Measurements from ENCODE around the gene EIF4A2. TPM values are rescaled to one million over a fixed set of nuclear protein-coding genes. Genes with fewer than 3 reads are reported as not detected.

EIF4A2 gene
- total and polyA plus RNA-seq, 10 of the 15 experiments (the other 5 are each of a cell fraction or from before 2014, with no cell fraction given), result 154 to 680 (median 259) TPM

DNA sequence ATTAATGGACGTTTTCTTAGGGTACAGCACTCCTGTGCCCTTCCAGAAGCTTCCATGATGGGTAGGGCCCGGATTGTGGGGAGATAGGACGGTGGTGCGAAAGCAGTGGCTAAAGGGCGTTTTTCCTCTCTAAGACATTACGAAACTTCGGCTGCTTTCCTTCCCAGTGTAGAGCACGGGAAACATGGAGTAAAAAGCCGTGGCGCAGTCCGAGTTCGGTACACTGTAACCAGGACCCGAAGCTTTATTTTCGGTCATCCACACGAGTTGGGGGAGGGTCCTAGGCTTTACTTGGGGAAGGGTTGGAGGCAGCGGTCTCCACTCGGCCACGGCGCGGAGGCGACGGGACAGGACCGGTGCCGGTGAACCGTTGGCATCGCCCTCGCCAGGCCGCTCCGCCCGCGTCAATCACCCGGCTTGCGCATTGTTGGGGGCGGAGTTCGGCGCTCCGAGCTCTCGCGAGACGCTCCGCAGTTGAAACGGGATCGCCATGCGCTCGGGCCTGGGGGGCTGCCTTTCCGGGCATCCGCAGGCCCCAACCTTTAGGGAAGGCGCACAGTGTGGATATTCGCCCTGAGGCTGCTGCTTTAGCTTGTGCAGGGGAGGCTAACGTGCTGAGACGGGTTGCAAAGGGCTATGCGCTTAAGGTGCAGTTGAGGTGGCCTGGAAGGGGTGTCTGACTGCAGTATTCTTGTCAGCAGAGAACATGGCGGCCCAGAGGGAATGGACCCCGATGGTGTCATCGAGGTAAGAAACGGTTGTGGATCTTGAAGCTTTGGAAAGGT lies 546 bp downstream of the EIF4A2 start:
- peak overlapping the region; percentile 100 for H3K9ac ChIP-seq (ENCODE audit: control insufficient read depth, insufficient read depth, low read length)
- TF ChIP-seq FOXM1 (IDR thresholded peaks at IDR 0.05; ENCODE audit: low read depth, low read length), result no peak; the same call in 1 of the 2 replicates
- TF ChIP-seq ZNF384 (IDR thresholded peaks at IDR 0.05; ENCODE audit: borderline replicate concordance, low read depth, low read length), result no peak
- no peak for TF ChIP-seq NFXL1 (IDR thresholded peaks at IDR 0.05; ENCODE audit: borderline replicate concordance)
- TF ChIP-seq KDM1A (IDR thresholded peaks at IDR 0.05; ENCODE audit: borderline replicate concordance), result no peak
- peak; percentile 37 for TF ChIP-seq TAF1 (IDR thresholded peaks at IDR 0.05; ENCODE audit: borderline replicate concordance, low read depth, low read length)
- peak; percentile 94 for TF ChIP-seq PBX3 (IDR thresholded peaks at IDR 0.05; ENCODE audit: insufficient replicate concordance, low read depth, low read length)
- no peak for TF ChIP-seq FOS (IDR thresholded peaks at IDR 0.05; ENCODE audit: borderline replicate concordance, extremely low read depth, insufficient read length)
- peak; percentile 0; the same call in 1 of the 2 replicates for TF ChIP-seq ZBED1 (IDR thresholded peaks at IDR 0.05; ENCODE audit: borderline replicate concordance)
- no peak for TF ChIP-seq MEF2B (IDR thresholded peaks at IDR 0.05; ENCODE audit: partially characterized antibody, poor library complexity, severe bottlenecking)
- peak; percentile 71; the same call in 1 of the 2 replicates for TF ChIP-seq LARP7 (IDR thresholded peaks at IDR 0.05)
- TF ChIP-seq NKRF (conservative IDR thresholded peaks at IDR 0.05), result peak; percentile 32
- TF ChIP-seq IRF3 (IDR thresholded peaks at IDR 0.05), result no peak
- TF ChIP-seq BRCA1 (IDR thresholded peaks at IDR 0.05; ENCODE audit: low read depth, low read length), result peak; percentile 84
- no peak for TF ChIP-seq RB1 (IDR thresholded peaks at IDR 0.05; ENCODE audit: borderline replicate concordance)
- no peak for TF ChIP-seq IRF4 (IDR thresholded peaks at IDR 0.05; ENCODE audit: low read depth, low read length)

More for the DNA sequence above, 546 bp downstream of the EIF4A2 start:
- no peaks in the 10 kb centered on the region; the same call in 1 of the 3 replicates for H3K9me3 ChIP-seq (replicated peaks; ENCODE audit: control insufficient read depth, insufficient read depth, low read length)
- ChIA-PET CTCF (interaction anchor here (0.9 to 2.6 kb wide), 5 partner anchors 11 to 356 kb away, joined by 3 to 12 read pairs (median 6); partner anchors contain the start of gene RPL39L), RAD21 (ENCODE audit: unreplicated experiment) (interaction anchor here (0.6 to 1.6 kb wide), 5 partner anchors 22 to 217 kb away, joined by 3 to 4 read pairs (median 3); partner anchors contain the start of gene DNAJB11), SMC1A (ENCODE audit: uncharacterized antibody, unreplicated experiment) (interaction anchor here (0.5 to 2.5 kb wide), 9 partner anchors 8 to 248 kb away, joined by 3 to 17 read pairs (median 3); partner anchors contain the start of gene RFC4), POLR2A (interaction anchor here (0.7 to 4.2 kb wide), 17 partner anchors 8 to 848 kb away, joined by 3 to 24 read pairs (median 4); partner anchors contain the start of genes DNAJB11, RFC4, RPL39L and RTP4)
- H3K36me3 ChIP-seq (ENCODE audit: control insufficient read depth in 2 of 2, insufficient read depth in 2 of 2, low read length in 1 of 2), result peaks cover 15 to 44% of the 10 kb centered on the region in 2 experiments
- intact Hi-C loops (cut with micrococcal nuclease; ENCODE audit: unreplicated experiment), result loop anchor here (1.0 to 10.0 kb wide), 4 partner anchors 22 to 847 kb away; partner anchors contain the start of genes DNAJB11, RFC4 and TRA2B
- H3K4me1 ChIP-seq (ENCODE audit: control insufficient read depth, insufficient read depth, low read length), result no peaks in the 10 kb centered on the region
- H3K79me2 ChIP-seq (ENCODE audit: control insufficient read depth, insufficient read depth, low read length), result peaks cover 61% of the 10 kb centered on the region
- H3K4me3 ChIP-seq, result peak overlapping the region; percentile 78
- in situ Hi-C loops (cut with MboI), result loop anchor here (25.0 kb wide), 1 partner anchor 847 kb away; the partner anchor contains the start of gene TRA2B
- WGBS (ENCODE audit: insufficient coverage, insufficient replicate concordance, low lambda C conversion rate, missing lambda C conversion rate), result under 1% methylated on average over 56 of the region's 56 CpGs
- ATAC-seq, result peak; percentile 80
- H3K27me3 ChIP-seq (replicated peaks in 1 of 2; ENCODE audit: control insufficient read depth in 2 of 2, insufficient read depth in 2 of 2, low read length in 1 of 2), result no peaks in the 10 kb centered on the region
- TSS peak; percentile 69 for BruUV-seq (replicated peaks)
- H4K20me1 ChIP-seq (ENCODE audit: control insufficient read depth, insufficient read depth), result peaks cover 22% of the 10 kb centered on the region; the same call in 1 of the 2 replicates
- FAIRE-seq, result no peak
- no peak for DNase-seq (ENCODE audit: low read depth, low spot score)
- H3K27ac ChIP-seq (ENCODE audit: control insufficient read depth, insufficient read depth), result peak overlapping the region; percentile 100
- peak overlapping the region; percentile 64 for H3K4me2 ChIP-seq (ENCODE audit: control insufficient read depth, insufficient read depth)
- H2AFZ ChIP-seq (ENCODE audit: control insufficient read depth, low read depth, low read length), result peak overlapping the region; percentile 98

Measured in GM12878 (cell line).